HS-27A (cell line): ENCODE results near the gene FA2H.
"Not testable (repeated sequence)": the region's sequence is repeated elsewhere in the genome, so short reads cannot be mapped to it uniquely, and the experiment has no call there.

Experiments used
- DNase-seq: peaks from one replicate; pipeline ENCODE4 v3.0.0-alpha.2; 2012; ENCODE audit warnings: low read depth, missing footprints

Gene FA2H, protein sequence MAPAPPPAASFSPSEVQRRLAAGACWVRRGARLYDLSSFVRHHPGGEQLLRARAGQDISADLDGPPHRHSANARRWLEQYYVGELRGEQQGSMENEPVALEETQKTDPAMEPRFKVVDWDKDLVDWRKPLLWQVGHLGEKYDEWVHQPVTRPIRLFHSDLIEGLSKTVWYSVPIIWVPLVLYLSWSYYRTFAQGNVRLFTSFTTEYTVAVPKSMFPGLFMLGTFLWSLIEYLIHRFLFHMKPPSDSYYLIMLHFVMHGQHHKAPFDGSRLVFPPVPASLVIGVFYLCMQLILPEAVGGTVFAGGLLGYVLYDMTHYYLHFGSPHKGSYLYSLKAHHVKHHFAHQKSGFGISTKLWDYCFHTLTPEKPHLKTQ

GRCh38 chr16:74774223-74775139 is at the start of gene FA2H:
Gene FA2H, minus strand, starts transcription at chr16:74774820. Its CDS starts 65 bp downstream, at chr16:74774755.
- no peak for DNase-seq

GRCh38 chr16:74817851-74818250 is 43.2 kb upstream of the FA2H start:
- no peak for DNase-seq

DNA sequence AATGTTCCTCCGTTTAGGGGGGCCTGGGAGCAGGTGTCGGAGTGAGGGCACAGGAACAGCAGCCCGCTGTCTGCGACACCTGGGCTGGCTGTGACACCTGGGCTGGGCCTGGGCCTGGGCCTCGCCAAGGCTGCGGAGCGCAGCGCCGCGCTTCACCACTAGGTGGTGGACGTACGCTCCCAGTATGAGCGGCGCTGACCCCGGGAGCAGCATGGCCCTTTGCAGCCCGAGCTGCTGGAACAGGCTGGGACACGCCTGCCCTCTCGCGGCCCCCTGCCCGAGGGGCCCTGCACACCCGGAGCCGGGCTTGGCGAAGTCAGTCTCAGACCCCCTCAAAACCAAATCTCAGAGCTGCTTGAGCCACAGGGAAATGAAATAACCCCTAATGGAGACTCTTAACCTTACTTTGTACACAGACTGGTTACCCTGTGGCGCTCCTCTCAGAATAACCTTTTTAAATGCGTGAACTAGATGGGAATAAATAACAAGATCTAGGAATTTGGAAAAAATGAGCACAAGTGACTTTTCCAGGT is 38.6 kb upstream of the FA2H start:
- DNase-seq = peak; percentile 24

DNA sequence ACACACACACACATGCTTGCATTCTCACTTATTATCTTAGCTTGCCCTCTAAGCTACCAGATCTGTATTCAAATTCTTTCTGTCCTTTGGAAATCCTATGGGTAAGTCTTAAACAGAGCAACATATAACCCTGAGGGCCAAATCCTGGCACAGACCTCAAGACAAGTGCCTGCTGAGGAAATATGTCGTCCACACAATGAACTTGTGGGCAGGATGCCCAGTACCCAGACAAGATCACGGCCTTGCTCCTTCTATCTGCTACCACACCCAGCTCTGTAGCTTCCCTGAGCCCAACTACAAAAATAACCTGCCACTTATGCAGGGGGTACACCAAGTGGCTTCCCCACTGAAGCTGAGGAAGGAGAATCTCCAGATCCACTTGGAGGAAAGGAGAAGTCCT is 37.3 kb upstream of the FA2H start:
- no peak for DNase-seq

DNA sequence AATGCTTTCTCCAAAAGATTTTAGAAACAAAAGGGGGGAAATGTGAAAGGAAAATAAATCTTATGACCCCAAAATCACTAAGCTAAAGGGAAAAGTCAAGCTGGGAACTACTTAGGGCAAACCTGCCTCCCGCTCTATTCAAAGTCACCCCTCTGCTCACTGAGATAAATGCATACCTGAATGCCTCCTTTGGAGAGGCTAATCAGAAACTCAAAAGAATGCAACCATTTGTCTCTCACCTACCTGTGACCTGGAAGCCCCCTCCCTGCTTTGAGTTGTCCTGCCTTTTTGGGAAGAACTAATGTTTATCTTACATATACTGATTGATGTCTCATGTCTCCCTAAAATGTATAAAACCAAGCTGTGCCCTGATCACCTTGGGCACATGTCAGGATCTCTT is 36.6 kb upstream of the FA2H start:
- not testable (repeated sequence) for DNase-seq

DNA sequence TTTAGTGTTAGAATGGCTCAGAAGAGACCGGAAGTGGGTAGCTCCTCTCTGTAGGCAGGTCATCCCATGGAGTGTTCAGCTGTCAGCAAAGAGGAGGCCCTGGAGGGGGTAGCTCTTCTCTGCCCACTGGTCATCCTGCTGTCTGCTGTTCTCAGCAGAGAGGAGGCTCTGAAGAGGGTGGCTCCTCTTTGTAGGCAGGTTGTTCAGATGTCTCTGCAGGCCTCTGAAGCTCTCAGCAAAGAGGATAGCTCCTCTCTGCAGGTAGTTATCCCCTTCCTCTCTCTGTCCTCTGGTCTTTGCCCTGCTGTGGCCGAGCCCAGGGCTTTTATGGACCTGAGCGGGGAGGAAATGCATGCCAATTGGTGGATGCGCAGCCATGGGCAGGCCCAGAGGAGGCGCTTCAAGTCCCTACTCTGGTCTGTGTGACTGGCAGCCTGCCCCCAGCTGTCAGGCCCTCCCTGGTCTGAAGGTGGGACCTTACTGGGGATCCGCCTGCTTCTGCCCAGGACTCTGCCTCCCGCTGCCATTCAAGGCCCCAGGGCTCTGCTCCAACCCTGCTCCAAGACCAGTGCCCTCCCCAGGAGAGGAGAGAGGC is 32.5 kb upstream of the FA2H start:
- no peak for DNase-seq

- no peak for DNase-seq
Measured at GRCh38 chr16:74800216-74800871, 25.7 kb upstream of the FA2H start.

- no peak for DNase-seq
Measured at GRCh38 chr16:74797414-74797813, 22.8 kb upstream of the FA2H start.

GRCh38 chr16:74795104-74795503 is 20.5 kb upstream of the FA2H start:
- no peak for DNase-seq

DNA sequence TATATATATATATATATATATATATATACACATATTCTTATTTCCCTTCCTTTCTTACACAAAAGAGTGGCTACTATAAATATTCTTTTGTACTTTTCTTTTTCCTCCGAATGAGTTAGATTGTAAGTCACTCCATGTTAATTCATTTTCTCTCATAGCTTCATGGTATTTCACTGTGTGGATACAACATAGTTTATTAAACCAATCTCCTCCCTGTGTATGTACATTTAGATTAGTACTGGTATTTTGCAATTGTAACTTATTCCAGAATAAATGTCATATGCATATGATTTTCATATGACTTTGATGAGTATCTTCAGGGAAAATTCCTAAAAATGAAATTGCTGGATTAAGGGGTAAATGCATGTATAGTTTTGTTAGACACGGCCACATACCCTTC is 20.0 kb upstream of the FA2H start:
- DNase-seq = no peak

GRCh38 chr16:74793571-74793970 is 19.0 kb upstream of the FA2H start:
- no peak for DNase-seq

- no peak for DNase-seq
Measured at GRCh38 chr16:74792225-74792624, 17.6 kb upstream of the FA2H start.

GRCh38 chr16:74791749-74792148 is 17.1 kb upstream of the FA2H start:
- DNase-seq = not testable (repeated sequence)

GRCh38 chr16:74788108-74788507 is 13.5 kb upstream of the FA2H start:
- no peak for DNase-seq

GRCh38 chr16:74785031-74785430 is 10.4 kb upstream of the FA2H start:
- DNase-seq = no peak

- no peak for DNase-seq
Measured at GRCh38 chr16:74778646-74779045, 4.0 kb upstream of the FA2H start.

- DNase-seq = no peak
Measured at GRCh38 chr16:74776926-74777325, 2.3 kb upstream of the FA2H start.

DNA sequence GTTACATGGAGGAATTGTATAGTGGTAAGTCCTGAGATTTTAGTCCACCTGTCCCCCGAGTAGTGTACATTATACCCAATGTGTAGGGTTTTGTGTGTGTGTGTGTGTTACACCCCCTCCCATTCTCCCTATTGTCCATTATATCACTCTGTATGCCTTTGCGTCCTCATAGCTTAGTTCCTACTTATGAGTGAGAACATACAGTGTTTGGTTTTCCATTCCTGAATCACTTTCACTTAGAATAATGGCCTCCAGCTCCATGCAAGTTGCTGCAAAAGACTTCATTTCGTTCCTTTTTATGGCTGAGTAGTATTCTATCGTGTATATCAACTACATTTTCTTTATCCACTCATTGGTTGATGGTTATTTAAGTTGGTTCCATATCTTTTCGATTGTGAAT is 635 bp upstream of the FA2H start:
- no peak for DNase-seq

DNA sequence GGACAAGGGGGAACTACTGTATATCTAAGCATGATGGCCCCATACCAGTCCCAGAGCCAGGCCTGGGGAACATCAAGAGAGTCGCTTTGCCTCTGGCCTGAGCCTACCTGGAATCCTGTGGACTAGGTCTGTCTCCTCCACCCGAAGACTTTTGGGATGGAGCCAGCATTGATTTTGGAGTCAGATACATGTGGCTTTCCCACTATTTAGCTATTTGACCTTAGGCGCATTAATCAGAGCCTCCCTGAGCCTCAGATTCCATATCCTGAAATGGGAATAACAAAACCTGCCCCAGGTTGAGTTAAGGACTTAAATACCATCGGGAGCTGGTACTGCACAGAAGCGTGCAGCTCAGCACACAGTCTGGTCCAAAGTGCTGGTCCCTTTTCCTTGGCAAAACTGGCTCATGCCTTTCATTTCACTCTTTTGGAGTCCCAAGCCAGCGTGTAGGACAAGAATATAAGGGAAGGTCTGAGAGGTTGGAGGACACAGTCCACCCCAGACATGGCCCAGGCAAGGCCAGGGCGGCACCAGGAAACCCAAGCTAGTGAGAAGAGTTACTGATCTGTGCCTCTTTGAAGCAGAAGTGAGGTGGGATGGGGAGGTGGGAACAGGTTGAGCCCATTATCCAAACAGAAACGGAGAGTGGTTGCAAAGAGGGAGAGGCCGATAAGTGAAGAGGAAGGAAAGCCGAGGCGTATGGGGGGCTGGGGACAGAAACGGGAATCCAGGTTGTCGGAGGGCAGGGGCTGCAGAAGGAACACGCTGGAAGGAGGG is 986 bp downstream of the FA2H start:
- no peak for DNase-seq

- DNase-seq = no peak
Measured at GRCh38 chr16:74771656-74772315, 2.8 kb downstream of the FA2H start.
